GM12801 (cell line): ENCODE results near the gene BAIAP2L1.

Source experiments
- CTCF ChIP-seq: IDR thresholded peaks from one replicate; pipeline ENCODE4 v1.5.1; 2011; ENCODE audit warnings: control low read depth; ENCODE audit not compliant: insufficient read length; ENCODE audit errors: extremely low read depth

The BAIAP2L1 gene

GRCh38 chr7:98289333-98289875 is 111.5 kb downstream of the BAIAP2L1 start:
- TF ChIP-seq CTCF = no peak

GRCh38 chr7:98288064-98288823 is 112.6 kb downstream of the BAIAP2L1 start:
- no peak for TF ChIP-seq CTCF

- no peak for TF ChIP-seq CTCF
Observed at GRCh38 chr7:98287486-98287959, 113.4 kb downstream of the BAIAP2L1 start.

- TF ChIP-seq CTCF = no peak
Observed at GRCh38 chr7:98286701-98287485, 114.0 kb downstream of the BAIAP2L1 start.

GRCh38 chr7:98286093-98286539 is 114.8 kb downstream of the BAIAP2L1 start:
- no peak for TF ChIP-seq CTCF

GRCh38 chr7:98285157-98286092 is 115.5 kb downstream of the BAIAP2L1 start:
- no peak for TF ChIP-seq CTCF
